Right lobe of liver (tissue), 4 donors: Measurements from ENCODE around the gene TMEM213.

Experiments
- POLR2A ChIP-seq: fragments of 450-650 bp; IDR thresholded peaks from one replicate; pipeline ENCODE4 v1.6.1; 2017; ENCODE audit warnings: antibody characterized with exemption, mild to moderate bottlenecking
- TF ChIP-seq, protein P1 (sequence below), 4 donors: fragments of 200-600 bp in 3 of 4; fragments of 450-650 bp in 1 of 4; IDR thresholded peaks; one replicate each; pipeline versions ENCODE4 v1.5.1 to v1.8.0; 2016 to 2022; ENCODE audit warnings: antibody characterized with exemption in 4 of 4, mild to moderate bottlenecking in 2 of 4
- donor health status: DM: no; HTN: no; CAD: no.
- donor health status: DM: no; HTN: no; CAD: no.
- donor health status: DM: no; HTN: yes; CAD: no.

DNA sequence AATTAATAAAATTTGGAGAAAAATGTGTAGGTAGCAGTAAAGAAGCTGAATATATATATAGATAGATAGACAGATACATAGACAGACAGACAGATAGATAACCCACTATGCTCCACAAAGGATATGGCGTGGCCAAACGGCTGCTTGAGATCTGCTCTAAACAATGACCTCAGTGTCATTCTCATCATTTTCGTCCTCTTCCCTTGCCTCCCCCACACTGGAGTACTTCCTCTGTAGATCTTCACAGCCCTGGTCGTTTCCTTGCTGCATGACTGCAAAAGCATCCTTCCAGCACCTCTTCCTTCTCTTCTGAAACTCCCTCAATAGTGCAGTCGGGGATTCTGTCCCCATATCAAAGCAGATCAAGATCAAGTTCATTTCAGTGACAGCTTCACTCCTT, 35.8 kb downstream of the TMEM213 start:
- TF ChIP-seq, protein P1, sequence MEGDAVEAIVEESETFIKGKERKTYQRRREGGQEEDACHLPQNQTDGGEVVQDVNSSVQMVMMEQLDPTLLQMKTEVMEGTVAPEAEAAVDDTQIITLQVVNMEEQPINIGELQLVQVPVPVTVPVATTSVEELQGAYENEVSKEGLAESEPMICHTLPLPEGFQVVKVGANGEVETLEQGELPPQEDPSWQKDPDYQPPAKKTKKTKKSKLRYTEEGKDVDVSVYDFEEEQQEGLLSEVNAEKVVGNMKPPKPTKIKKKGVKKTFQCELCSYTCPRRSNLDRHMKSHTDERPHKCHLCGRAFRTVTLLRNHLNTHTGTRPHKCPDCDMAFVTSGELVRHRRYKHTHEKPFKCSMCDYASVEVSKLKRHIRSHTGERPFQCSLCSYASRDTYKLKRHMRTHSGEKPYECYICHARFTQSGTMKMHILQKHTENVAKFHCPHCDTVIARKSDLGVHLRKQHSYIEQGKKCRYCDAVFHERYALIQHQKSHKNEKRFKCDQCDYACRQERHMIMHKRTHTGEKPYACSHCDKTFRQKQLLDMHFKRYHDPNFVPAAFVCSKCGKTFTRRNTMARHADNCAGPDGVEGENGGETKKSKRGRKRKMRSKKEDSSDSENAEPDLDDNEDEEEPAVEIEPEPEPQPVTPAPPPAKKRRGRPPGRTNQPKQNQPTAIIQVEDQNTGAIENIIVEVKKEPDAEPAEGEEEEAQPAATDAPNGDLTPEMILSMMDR (IDR thresholded peaks at IDR 0.05), result no peak
- TF ChIP-seq POLR2A, result no peak
